GM19397 (cell line): ENCODE data around the gene BICDL1.
"Not testable (repeated sequence)": the region's sequence is repeated elsewhere in the genome, so short reads cannot be mapped to it uniquely, and the experiment has no call there.

ENCODE experiments used
- ATAC-seq: cut with Tn5 transposase; IDR thresholded peaks from one replicate; pipeline ENCODE4 v1.9.1; 2021; ENCODE audit warnings: mild to moderate bottlenecking, moderate library complexity; ENCODE audit not compliant: unreplicated experiment

BICDL1 gene

DNA sequence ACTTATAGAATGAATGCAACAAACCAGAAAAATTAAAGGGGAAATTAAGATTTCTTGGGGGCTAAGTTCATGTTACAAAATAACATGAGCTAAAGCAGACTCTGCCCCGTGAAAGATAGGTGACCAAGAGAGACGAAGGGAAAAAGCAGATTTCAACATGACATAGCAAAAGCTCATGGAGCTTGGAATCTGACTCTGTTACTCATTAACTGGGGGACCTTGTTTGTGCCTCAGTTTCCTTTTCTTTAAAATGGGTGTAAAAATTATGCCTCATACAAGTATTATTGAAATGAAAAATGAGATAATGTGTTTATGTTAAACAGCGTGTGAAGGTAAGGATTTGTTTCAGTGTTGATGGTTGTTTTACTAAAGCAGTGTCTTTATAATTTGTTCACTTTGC lies 11.5 kb downstream of the BICDL1 start:
- no peak for ATAC-seq

GRCh38 chr12:120006258-120006975 lies 17.4 kb downstream of the BICDL1 start:
- ATAC-seq = no peak

- no peak for ATAC-seq
Observed at GRCh38 chr12:120007272-120007671, 18.2 kb downstream of the BICDL1 start.

DNA sequence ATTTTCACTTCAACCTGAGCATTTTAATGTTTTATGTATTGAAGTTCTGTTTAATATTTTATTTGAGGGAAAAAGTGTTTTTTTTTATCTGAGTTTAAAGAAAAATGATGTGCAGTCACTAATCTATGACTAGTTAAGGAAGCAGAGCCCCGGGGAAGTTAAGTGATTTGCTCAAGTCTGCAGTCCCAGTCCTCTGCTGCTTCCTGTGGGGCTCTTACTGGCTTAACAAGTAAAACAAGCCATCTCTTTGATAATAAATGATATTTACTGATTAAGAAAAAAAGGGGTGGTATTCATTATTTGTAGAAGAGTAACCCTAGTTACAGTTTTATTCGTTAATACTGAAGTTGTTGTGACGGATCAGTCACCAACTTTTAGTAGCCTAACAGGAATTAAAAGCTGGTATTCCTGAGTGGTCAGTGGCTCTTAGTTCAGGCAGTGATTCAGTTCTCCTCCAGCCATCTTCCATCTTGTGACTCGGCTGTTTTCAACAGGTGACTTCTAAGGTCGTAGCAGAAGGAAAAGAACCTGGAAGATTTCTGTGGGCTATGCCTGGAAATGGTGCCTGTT lies 21.7 kb downstream of the BICDL1 start:
- ATAC-seq = no peak

- ATAC-seq = peak; percentile 74
Observed at GRCh38 chr12:120012067-120012621, 23.1 kb downstream of the BICDL1 start.

DNA sequence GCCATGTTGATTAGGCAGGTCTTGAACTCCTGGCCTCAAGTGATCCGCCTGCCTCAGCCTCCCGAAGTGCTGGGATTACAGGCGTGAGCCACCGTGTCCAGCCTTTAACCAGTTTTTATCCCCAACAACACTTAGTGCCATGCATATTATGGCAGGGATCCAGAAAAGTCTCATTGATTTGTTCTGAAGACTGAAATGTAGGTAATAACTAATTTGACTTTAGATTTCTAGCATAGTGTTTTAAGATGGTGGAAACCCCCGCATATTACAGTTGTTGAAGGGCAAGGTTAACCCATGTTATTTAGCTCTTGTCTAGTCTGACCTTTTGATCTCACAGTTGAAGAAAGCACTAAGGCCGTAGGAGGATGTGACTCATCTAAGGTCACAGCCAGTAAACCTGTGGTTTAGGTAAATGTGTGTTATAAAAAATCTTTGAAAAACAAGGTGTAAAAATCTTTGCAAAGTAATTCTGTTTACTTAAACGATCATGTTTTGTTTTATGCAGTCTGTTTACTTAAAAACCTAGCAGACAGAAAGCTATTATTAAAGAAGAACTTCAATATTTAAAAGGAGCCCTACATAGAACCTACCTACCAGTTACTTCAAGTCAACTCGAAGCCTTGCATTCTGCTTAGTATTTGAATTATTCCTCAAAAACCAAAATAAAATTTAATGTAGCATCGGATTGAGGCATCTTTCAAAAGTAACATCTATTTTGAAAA lies 24.8 kb downstream of the BICDL1 start:
- peak; percentile 41 for ATAC-seq

GRCh38 chr12:120014381-120014735 lies 25.3 kb downstream of the BICDL1 start:
- ATAC-seq = not testable (repeated sequence)

GRCh38 chr12:120015313-120015712 lies 26.3 kb downstream of the BICDL1 start:
- ATAC-seq = no peak

DNA sequence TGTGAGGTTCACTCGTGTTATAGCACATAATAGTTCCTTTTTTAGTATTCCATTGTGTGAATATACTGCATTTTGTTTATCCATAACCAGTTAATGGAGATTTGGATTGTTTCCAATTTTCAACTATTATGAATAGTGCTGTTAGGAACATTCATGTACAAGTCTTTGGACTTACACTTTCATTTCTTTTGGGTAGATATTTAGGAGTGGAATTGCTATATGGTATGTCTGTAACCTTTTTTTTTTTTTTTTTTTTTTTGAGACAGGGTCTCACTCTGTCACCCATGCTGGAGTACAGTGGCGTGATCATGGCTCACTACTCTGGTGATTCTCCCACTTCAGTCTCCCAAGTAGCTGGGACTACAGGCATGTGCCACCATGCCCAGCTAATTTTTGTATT lies 27.2 kb downstream of the BICDL1 start:
- not testable (repeated sequence) for ATAC-seq

DNA sequence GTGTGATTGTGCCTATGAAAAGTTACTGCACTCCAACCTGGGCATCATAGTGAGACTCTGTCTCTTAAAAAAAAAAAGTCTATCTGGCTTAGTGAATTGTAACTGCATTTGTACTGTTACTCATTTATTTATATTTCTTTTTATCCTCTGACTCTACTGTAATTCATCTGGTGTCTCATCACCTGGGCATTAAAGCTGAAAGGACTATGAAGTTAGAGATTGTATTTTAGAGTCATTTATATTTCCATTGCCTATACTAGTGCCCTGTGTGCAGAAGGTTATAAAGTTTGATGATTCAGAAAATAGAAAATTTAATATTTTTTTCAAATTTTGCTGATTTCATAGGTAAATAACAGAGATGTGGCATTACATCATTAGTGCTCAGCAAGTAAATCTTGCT lies 30.2 kb downstream of the BICDL1 start:
- ATAC-seq = no peak

- ATAC-seq = no peak
Observed at GRCh38 chr12:120019938-120020337, 30.9 kb downstream of the BICDL1 start.

GRCh38 chr12:120024193-120024592 lies 35.2 kb downstream of the BICDL1 start:
- ATAC-seq = no peak

DNA sequence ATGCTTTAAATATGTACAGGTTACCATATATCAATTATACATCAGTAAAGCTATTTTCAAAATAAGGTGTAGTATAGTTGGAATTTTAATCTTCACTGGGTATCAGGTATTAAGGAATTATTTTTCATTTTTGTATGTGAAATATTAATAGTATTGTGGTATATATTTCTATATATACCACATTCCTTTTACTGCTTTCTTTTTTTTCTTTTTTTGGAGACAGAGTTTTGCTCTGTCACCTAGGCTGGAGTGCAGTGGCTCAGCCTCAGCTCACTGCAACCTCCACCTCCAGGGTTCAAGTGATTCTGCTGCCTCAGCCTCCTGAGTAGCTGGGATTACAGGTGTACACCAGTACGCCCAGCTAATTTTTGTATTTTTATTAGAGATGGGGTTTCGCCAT lies 36.6 kb downstream of the BICDL1 start:
- no peak for ATAC-seq

GRCh38 chr12:120032242-120032641 lies 43.2 kb downstream of the BICDL1 start:
- ATAC-seq = no peak

DNA sequence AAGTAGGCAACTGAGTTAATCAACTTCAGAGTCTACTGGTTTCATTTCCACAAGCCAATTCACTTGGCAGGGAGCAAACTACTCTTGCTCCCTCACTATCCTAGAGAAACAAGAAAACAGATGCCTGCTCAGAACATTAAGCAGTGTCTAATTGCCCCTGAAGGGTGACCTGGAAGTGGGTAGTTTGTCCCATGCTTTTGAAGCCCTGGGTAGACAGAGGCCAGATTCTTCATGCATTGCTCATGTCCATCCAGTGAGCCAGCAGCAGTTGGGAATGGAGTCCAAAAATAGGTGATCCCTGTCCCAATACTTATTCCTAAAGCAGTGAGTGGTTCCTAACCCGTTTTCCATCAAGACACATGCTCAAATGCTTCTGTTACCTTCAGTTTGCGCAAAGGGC lies 48.8 kb downstream of the BICDL1 start:
- ATAC-seq = no peak

- no peak for ATAC-seq
Observed at GRCh38 chr12:120039711-120040110, 50.7 kb downstream of the BICDL1 start.

DNA sequence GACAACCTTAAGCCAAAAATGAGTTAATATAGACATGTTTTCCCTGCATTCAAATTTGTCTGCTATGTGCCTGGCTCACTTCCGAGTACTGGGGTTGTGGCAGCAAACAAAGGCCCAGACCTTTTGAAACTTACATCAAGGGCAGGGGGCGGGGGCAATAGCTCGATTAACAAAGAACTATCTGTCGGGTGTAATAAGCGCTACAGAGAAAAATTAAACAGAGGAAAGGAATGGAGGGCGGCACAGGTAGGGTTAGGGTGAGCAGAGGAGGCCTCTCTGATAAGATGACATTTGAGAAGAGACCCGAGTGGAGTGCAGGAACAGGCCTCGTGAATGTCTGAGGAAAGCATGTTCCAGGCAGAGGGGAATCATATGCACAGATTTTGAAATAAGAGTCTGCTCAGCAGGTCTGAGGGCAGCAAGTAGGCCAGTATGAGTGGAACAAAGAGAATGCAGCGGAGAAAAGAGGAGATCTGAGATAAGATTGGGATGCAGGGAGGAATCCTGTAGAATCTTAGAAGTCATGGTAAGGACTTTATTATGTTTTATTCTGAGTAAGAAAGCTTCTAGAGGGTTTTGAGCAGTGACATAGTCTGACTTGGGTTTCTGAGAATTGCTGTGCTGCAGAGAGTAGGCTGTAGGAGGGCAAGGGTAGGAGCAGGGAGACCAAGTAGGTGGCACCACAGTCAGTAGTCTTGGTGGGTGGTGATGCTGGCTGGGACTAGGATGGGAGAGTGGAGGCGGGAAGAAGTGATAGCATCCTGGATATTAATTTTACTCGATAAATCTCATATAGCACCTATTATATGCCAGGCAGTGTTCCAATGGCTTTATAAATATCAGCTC lies 52.6 kb downstream of the BICDL1 start:
- no peak for ATAC-seq

- not testable (repeated sequence) for ATAC-seq
Observed at GRCh38 chr12:120045367-120045766, 56.3 kb downstream of the BICDL1 start.

DNA sequence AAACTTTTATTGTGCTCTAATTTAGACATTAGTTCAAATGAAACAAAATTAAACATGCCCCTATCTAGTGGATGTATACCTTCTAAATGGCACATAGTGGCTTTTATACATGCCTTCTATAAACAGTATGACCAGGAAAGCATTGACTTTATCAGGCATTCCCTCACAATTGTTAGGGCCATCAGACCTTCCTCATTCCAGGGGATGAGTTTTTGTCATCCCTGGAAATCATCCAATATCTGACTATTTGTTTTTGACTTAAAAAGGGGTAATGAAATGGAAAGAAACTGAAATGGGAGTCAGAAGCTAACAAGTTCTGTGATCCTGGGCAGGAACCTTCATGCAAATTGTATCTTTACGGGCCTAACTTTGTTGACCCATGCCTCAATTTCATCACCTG lies 58.0 kb downstream of the BICDL1 start:
- no peak for ATAC-seq

GRCh38 chr12:120048263-120048662 lies 59.2 kb downstream of the BICDL1 start:
- ATAC-seq = no peak

DNA sequence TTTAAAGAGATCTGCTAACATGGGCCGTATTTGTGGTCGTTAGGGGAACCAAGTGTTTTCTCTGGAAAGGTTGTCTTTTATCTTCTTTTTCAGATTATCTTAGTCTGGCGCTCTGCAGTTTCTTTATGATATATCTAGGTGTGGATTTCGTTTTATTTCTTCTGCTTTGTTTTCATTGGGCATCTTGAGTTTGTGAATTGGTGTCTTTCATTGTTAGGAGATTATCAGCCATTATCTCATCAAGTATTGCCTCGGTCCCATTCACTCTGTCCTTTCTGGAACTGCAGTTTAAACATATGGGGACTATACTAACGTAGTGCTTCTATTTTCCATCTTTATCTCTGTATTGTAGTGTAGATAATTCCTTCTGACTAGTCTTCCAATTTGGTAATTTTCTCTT lies 60.4 kb downstream of the BICDL1 start:
- no peak for ATAC-seq
